HG02588 (cell line): Measurements from ENCODE around the gene RAB5IF.
"Not testable (repeated sequence)": the region's sequence is repeated elsewhere in the genome, so short reads cannot be mapped to it uniquely, and the experiment has no call there.

ENCODE experiments used
- ATAC-seq: cut with Tn5 transposase; IDR thresholded peaks from one replicate; pipeline ENCODE4 v1.9.1; 2021; ENCODE audit warnings: mild to moderate bottlenecking, moderate library complexity; ENCODE audit not compliant: unreplicated experiment

The RAB5IF gene

GRCh38 chr20:36628076-36628475, 22.5 kb downstream of the RAB5IF start:
- ATAC-seq, result no peak

- no peak for ATAC-seq
Measured at GRCh38 chr20:36629719-36630681, 24.4 kb downstream of the RAB5IF start.

- ATAC-seq, result no peak
Measured at GRCh38 chr20:36631646-36632045, 26.1 kb downstream of the RAB5IF start.

GRCh38 chr20:36632147-36632486, 26.5 kb downstream of the RAB5IF start:
- no peak for ATAC-seq

- ATAC-seq, result no peak
Measured at GRCh38 chr20:36632487-36633284, 27.1 kb downstream of the RAB5IF start.

- no peak for ATAC-seq
Measured at GRCh38 chr20:36633285-36633772, 27.8 kb downstream of the RAB5IF start.

- no peak for ATAC-seq
Measured at GRCh38 chr20:36634342-36634741, 28.8 kb downstream of the RAB5IF start.

- not testable (repeated sequence) for ATAC-seq
Measured at GRCh38 chr20:36638876-36639400, 33.4 kb downstream of the RAB5IF start.

GRCh38 chr20:36641506-36641843, 35.9 kb downstream of the RAB5IF start:
- ATAC-seq, result no peak

GRCh38 chr20:36642136-36642535, 36.6 kb downstream of the RAB5IF start:
- no peak for ATAC-seq

- no peak for ATAC-seq
Measured at GRCh38 chr20:36644032-36644705, 38.6 kb downstream of the RAB5IF start.

- ATAC-seq, result no peak
Measured at GRCh38 chr20:36644706-36645095, 39.1 kb downstream of the RAB5IF start.

- ATAC-seq, result no peak
Measured at GRCh38 chr20:36645353-36645752, 39.8 kb downstream of the RAB5IF start.

- no peak for ATAC-seq
Measured at GRCh38 chr20:36645998-36646397, 40.4 kb downstream of the RAB5IF start, which contains the start of gene SLA2. SLA2 (minus strand) TSS chr20:36646196; CDS start chr20:36641335, 4,861 bp downstream.

- no peak for ATAC-seq
Measured at GRCh38 chr20:36646678-36647077, 41.1 kb downstream of the RAB5IF start.

- ATAC-seq, result no peak
Measured at GRCh38 chr20:36647196-36648121, 41.9 kb downstream of the RAB5IF start.

- ATAC-seq, result no peak
Measured at GRCh38 chr20:36653456-36653855, 47.9 kb downstream of the RAB5IF start.

- ATAC-seq, result no peak
Measured at GRCh38 chr20:36654506-36654905, 48.9 kb downstream of the RAB5IF start.

- no peak for ATAC-seq
Measured at GRCh38 chr20:36655004-36655403, 49.4 kb downstream of the RAB5IF start.

- ATAC-seq, result no peak
Measured at GRCh38 chr20:36656733-36657132, 51.2 kb downstream of the RAB5IF start.
